Liver (tissue), 9 donors: ENCODE results near the gene WFDC6. TPM values are rescaled to one million over a fixed set of nuclear protein-coding genes. Genes with fewer than 3 reads are reported as not detected.

Experiments
- DNase-seq: peaks from one replicate; pipeline ENCODE4 v3.0.0-alpha.2; 2017; ENCODE audit warnings: low spot score
- H3K27ac ChIP-seq, 2 donors: one replicate each; pipeline ENCODE4 v1.7.0; 2013; ENCODE audit warnings: inconsistent platforms in 2 of 2, low read length in 2 of 2, control low read depth in 1 of 2, low read depth in 1 of 2, mild to moderate bottlenecking in 1 of 2
- H3K27me3 ChIP-seq, 4 donors: one replicate each; pipeline versions ENCODE4 v1.6.1 to v1.7.0; 2013; ENCODE audit warnings: low read length in 3 of 4, inconsistent platforms in 1 of 4, mild to moderate bottlenecking in 1 of 4, moderate library complexity in 1 of 4; ENCODE audit not compliant: control insufficient read depth in 4 of 4, insufficient read depth in 4 of 4
- H3K36me3 ChIP-seq, 4 donors: one replicate each; pipeline versions ENCODE4 v1.6.1 to v1.7.0; 2013; ENCODE audit warnings: low read length in 3 of 4, mild to moderate bottlenecking in 3 of 4, low read depth in 1 of 4, moderate library complexity in 1 of 4; ENCODE audit not compliant: control insufficient read depth in 4 of 4, insufficient read depth in 3 of 4
- H3K4me1 ChIP-seq, 4 donors: one replicate each; pipeline versions ENCODE4 v1.6.1 to v1.7.0; 2013; ENCODE audit warnings: low read length in 3 of 4, mild to moderate bottlenecking in 3 of 4, moderate library complexity in 1 of 4; ENCODE audit not compliant: control insufficient read depth in 4 of 4, insufficient read depth in 4 of 4
- H3K4me3 ChIP-seq, 3 donors: one replicate each; pipeline versions ENCODE4 v1.6.1 to v1.7.0; 2013; ENCODE audit warnings: low read length in 3 of 3, control low read depth in 1 of 3, low read depth in 1 of 3, mild to moderate bottlenecking in 1 of 3
- H3K9ac ChIP-seq, 2 donors: one replicate each; pipeline ENCODE4 v1.7.0; 2013; ENCODE audit warnings: low read length in 2 of 2, mild to moderate bottlenecking in 2 of 2, moderate library complexity in 2 of 2, control low read depth in 1 of 2, low read depth in 1 of 2
- H3K9me3 ChIP-seq, 4 donors: one replicate each; pipeline versions ENCODE4 v1.6.1 to v1.7.0; 2013; ENCODE audit warnings: low read length in 3 of 4; ENCODE audit not compliant: control insufficient read depth in 4 of 4
- EGR1 ChIP-seq, 2 donors: IDR thresholded peaks; 2 replicates each; pipeline ENCODE4 v1.6.1; 2016 to 2018; ENCODE audit warnings: antibody characterized with exemption in 2 of 2, low read depth in 2 of 2
- FOXA1 ChIP-seq: IDR thresholded peaks from 2 replicates; pipeline ENCODE4 v1.6.1; 2016; ENCODE audit warnings: antibody characterized with exemption
- FOXA2 ChIP-seq: IDR thresholded peaks from 2 replicates; pipeline ENCODE4 v1.6.1; 2016; ENCODE audit warnings: antibody characterized with exemption
- GABPA ChIP-seq, 2 donors: IDR thresholded peaks in 1 of 2; conservative IDR thresholded peaks in 1 of 2; 2 replicates each; pipeline ENCODE4 v1.6.1; 2016; ENCODE audit warnings: antibody characterized with exemption in 2 of 2, mild to moderate bottlenecking in 1 of 2, moderate library complexity in 1 of 2
- HNF4A ChIP-seq, 2 donors: conservative IDR thresholded peaks; 2 replicates each; pipeline ENCODE4 v1.6.1; 2016; ENCODE audit warnings: antibody characterized with exemption in 2 of 2, mild to moderate bottlenecking in 2 of 2
- HNF4G ChIP-seq: IDR thresholded peaks from 2 replicates; pipeline ENCODE4 v1.6.1; 2016; ENCODE audit warnings: antibody characterized with exemption
- JUND ChIP-seq, 2 donors: IDR thresholded peaks; 2 replicates each; pipeline ENCODE4 v1.6.1; 2016; ENCODE audit warnings: antibody characterized with exemption in 2 of 2
- MAX ChIP-seq: IDR thresholded peaks from 2 replicates; pipeline ENCODE4 v1.6.1; 2016; ENCODE audit warnings: antibody characterized with exemption
- RXRA ChIP-seq, 2 donors: IDR thresholded peaks; 2 replicates each; pipeline ENCODE4 v1.6.1; 2017 to 2018; ENCODE audit warnings: antibody characterized with exemption in 2 of 2, mild to moderate bottlenecking in 1 of 2
- SP1 ChIP-seq: IDR thresholded peaks from 2 replicates; pipeline ENCODE4 v1.6.1; 2018; ENCODE audit warnings: antibody characterized with exemption, mild to moderate bottlenecking
- TAF1 ChIP-seq: conservative IDR thresholded peaks from 2 replicates; pipeline ENCODE4 v1.6.1; 2016; ENCODE audit warnings: antibody characterized with exemption, mild to moderate bottlenecking
- YY1 ChIP-seq: IDR thresholded peaks from 2 replicates; pipeline ENCODE4 v1.6.1; 2016; ENCODE audit warnings: antibody characterized with exemption, mild to moderate bottlenecking
- WGBS: extraction: QIAGEN DNeasy Blood & Tissue Kit; methylation state at CpG from one replicate; pipeline ENCODE4 v1.1.7; 2013; 5-methylcytosine and 5-hydroxymethylcytosine counted together
- polyA plus RNA-seq, 2 donors: library from polyadenylated mRNA; stranded (reverse) in 1 of 2; unstranded in 1 of 2; fragments of 200-250 nt in 1 of 2; fragments of >200 nt in 1 of 2; fragmentation: Nextera tagmentation in 1 of 2; extraction: Ambion mirVana in 1 of 2; gene quantifications; one replicate each; pipeline versions ENCODE4 v1.2.1 to v1.2.3, GENCODE V29; 2013 to 2015
- total RNA-seq, 2 donors: library from RNA; depleted of rRNA; stranded (reverse); fragments of >200 nt; gene quantifications; one replicate each; pipeline ENCODE4 v1.2.3, GENCODE V29; 2014
- TF ChIP-seq, protein P1 (sequence below): fragments of 150-350 bp; IDR thresholded peaks from 2 replicates; pipeline ENCODE4 v1.5.1; 2017; ENCODE audit warnings: improper control_type of control experiment, low read depth, low read length; ENCODE audit not compliant: missing input control
- TF ChIP-seq, protein P2 (sequence below): IDR thresholded peaks from 2 replicates; pipeline ENCODE4 v1.6.1; 2016; ENCODE audit warnings: antibody characterized with exemption, mild to moderate bottlenecking
- TF ChIP-seq, protein P3 (sequence below): IDR thresholded peaks from 2 replicates; pipeline ENCODE4 v1.6.1; 2016; ENCODE audit warnings: antibody characterized with exemption
- TF ChIP-seq, protein P4 (sequence below): IDR thresholded peaks from 2 replicates; pipeline ENCODE4 v1.6.1; 2016; ENCODE audit warnings: antibody characterized with exemption
- donor health status: healthy.
- donor health status: healthy.
- donor health status: healthy.
- donor health status: healthy.
- donor health status: healthy.

The WFDC6 gene
- total and polyA plus RNA-seq, 4 donors: not detected

DNA sequence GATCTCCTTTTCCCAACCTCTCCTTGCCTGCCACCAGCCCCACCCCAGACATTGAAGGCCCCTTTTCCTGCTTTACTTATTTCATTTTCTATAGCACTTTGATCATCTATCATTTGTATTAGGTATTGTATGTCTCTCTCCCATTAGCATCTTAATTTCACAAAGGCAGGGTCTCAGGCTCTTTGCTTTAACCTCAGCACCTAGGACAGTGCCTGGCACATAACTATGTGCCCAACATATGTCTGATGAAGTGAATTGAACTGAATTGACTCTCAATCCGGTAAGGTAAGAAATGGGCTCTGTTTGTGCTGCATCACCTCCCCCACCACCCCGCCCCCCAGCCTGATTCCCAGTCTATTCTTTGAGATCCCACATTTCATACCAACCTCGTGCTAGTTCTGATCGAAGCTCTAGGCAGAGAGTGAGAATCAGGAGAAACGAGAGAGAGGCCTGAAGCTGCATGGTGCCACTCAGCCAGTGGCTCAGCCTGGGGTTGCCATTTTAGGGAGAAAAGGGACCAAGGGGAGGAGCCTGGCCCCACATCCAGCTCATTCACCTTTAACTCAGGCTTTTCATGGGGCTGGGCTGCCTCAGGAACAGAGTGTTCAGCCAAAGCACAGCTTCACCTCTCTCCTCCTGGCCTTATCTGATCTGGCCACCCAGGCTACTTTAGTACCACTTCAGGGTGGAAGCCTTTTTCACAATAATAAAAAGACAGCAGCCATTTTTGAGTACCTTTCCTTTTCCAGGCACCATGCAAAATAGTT lies 24.0 kb downstream of the WFDC6 start, which contains the start of gene SPINT3:
SPINT3 (minus strand) TSS at position 476 of the 767 bp plus-strand sequence; CDS start at position 462, 14 bp downstream.
- no peak for DNase-seq
- Histone ChIP-seq H3K4me3 (no peak within 1 kb of the TSS), H3K9ac (no peak within 1 kb of the TSS), H3K27me3 (no peaks in the 10 kb centered on the region), H3K9me3 (no peaks in the 10 kb centered on the region), H3K27ac (no peak within 1 kb of the TSS), H3K36me3 (no peaks in the 10 kb centered on the region), H3K4me1 (no peaks in the 10 kb centered on the region)
- 66% methylated on average over 5 of the region's 5 CpGs for WGBS
- TF ChIP-seq, protein P1, sequence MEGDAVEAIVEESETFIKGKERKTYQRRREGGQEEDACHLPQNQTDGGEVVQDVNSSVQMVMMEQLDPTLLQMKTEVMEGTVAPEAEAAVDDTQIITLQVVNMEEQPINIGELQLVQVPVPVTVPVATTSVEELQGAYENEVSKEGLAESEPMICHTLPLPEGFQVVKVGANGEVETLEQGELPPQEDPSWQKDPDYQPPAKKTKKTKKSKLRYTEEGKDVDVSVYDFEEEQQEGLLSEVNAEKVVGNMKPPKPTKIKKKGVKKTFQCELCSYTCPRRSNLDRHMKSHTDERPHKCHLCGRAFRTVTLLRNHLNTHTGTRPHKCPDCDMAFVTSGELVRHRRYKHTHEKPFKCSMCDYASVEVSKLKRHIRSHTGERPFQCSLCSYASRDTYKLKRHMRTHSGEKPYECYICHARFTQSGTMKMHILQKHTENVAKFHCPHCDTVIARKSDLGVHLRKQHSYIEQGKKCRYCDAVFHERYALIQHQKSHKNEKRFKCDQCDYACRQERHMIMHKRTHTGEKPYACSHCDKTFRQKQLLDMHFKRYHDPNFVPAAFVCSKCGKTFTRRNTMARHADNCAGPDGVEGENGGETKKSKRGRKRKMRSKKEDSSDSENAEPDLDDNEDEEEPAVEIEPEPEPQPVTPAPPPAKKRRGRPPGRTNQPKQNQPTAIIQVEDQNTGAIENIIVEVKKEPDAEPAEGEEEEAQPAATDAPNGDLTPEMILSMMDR: no peak
- TF ChIP-seq EGR1 (IDR thresholded peaks at IDR 0.05; ENCODE audit: low read depth in 2 of 2): no peak
- TF ChIP-seq GABPA (IDR thresholded peaks at IDR 0.05 in 1 of 2, conservative IDR thresholded peaks at IDR 0.05 in 1 of 2): no peak
- TF ChIP-seq MAX: no peak
- TF ChIP-seq RXRA (IDR thresholded peaks at IDR 0.05): no peak
- TF ChIP-seq, protein P2, sequence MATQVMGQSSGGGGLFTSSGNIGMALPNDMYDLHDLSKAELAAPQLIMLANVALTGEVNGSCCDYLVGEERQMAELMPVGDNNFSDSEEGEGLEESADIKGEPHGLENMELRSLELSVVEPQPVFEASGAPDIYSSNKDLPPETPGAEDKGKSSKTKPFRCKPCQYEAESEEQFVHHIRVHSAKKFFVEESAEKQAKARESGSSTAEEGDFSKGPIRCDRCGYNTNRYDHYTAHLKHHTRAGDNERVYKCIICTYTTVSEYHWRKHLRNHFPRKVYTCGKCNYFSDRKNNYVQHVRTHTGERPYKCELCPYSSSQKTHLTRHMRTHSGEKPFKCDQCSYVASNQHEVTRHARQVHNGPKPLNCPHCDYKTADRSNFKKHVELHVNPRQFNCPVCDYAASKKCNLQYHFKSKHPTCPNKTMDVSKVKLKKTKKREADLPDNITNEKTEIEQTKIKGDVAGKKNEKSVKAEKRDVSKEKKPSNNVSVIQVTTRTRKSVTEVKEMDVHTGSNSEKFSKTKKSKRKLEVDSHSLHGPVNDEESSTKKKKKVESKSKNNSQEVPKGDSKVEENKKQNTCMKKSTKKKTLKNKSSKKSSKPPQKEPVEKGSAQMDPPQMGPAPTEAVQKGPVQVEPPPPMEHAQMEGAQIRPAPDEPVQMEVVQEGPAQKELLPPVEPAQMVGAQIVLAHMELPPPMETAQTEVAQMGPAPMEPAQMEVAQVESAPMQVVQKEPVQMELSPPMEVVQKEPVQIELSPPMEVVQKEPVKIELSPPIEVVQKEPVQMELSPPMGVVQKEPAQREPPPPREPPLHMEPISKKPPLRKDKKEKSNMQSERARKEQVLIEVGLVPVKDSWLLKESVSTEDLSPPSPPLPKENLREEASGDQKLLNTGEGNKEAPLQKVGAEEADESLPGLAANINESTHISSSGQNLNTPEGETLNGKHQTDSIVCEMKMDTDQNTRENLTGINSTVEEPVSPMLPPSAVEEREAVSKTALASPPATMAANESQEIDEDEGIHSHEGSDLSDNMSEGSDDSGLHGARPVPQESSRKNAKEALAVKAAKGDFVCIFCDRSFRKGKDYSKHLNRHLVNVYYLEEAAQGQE: no peak
- TF ChIP-seq FOXA1: no peak
- no peak for TF ChIP-seq SP1
- TF ChIP-seq HNF4A (conservative IDR thresholded peaks at IDR 0.05): no peak
- TF ChIP-seq HNF4G: no peak
- TF ChIP-seq TAF1: no peak
- TF ChIP-seq, protein P3, sequence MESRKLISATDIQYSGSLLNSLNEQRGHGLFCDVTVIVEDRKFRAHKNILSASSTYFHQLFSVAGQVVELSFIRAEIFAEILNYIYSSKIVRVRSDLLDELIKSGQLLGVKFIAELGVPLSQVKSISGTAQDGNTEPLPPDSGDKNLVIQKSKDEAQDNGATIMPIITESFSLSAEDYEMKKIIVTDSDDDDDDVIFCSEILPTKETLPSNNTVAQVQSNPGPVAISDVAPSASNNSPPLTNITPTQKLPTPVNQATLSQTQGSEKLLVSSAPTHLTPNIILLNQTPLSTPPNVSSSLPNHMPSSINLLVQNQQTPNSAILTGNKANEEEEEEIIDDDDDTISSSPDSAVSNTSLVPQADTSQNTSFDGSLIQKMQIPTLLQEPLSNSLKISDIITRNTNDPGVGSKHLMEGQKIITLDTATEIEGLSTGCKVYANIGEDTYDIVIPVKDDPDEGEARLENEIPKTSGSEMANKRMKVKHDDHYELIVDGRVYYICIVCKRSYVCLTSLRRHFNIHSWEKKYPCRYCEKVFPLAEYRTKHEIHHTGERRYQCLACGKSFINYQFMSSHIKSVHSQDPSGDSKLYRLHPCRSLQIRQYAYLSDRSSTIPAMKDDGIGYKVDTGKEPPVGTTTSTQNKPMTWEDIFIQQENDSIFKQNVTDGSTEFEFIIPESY: no peak

GRCh38 chr20:45510242-45510862 lies 28.9 kb downstream of the WFDC6 start:
- no peaks in the 10 kb centered on the region for H3K4me1 ChIP-seq
- H3K27me3 ChIP-seq: peaks cover 0 to 4% (median 0%) of the 10 kb centered on the region in 4 donors
- no peak overlapping the region for H3K4me3 ChIP-seq
- WGBS: 78% methylated on average over 5 of the region's 5 CpGs
- DNase-seq: no peak
- no peak overlapping the region for H3K9ac ChIP-seq
- H3K27ac ChIP-seq: no peak overlapping the region
- H3K36me3 ChIP-seq: no peaks in the 10 kb centered on the region
- no peaks in the 10 kb centered on the region for H3K9me3 ChIP-seq
- TF ChIP-seq YY1: no peak
- TF ChIP-seq FOXA2: no peak
- TF ChIP-seq EGR1 (IDR thresholded peaks at IDR 0.05; ENCODE audit: low read depth in 2 of 2): no peak
- no peak for TF ChIP-seq MAX
- TF ChIP-seq, protein P4, sequence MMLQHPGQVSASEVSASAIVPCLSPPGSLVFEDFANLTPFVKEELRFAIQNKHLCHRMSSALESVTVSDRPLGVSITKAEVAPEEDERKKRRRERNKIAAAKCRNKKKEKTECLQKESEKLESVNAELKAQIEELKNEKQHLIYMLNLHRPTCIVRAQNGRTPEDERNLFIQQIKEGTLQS: no peak
- no peak for TF ChIP-seq GABPA (IDR thresholded peaks at IDR 0.05 in 1 of 2, conservative IDR thresholded peaks at IDR 0.05 in 1 of 2)
- TF ChIP-seq TAF1: no peak
- TF ChIP-seq, protein P3: no peak
- no peak for TF ChIP-seq FOXA1
- TF ChIP-seq, protein P1: no peak
- TF ChIP-seq HNF4G: no peak
- no peak for TF ChIP-seq SP1
- no peak for TF ChIP-seq JUND (IDR thresholded peaks at IDR 0.05)
